ENCODE results near the gene HEXD.
"Not testable (repeated sequence)": the region's sequence is repeated elsewhere in the genome, so short reads cannot be mapped to it uniquely, and the experiment has no call there.

- not testable (repeated sequence) for TF ChIP-seq POLR2A (IDR thresholded peaks at IDR 0.05; ENCODE audit: low read depth, low read length); TAF1 (IDR thresholded peaks at IDR 0.05; ENCODE audit: borderline replicate concordance, low read depth, low read length)
Observed at GRCh38 chr17:82373072-82373452, 45.1 kb upstream of the HEXD start.

Measured in GM12892 (cell line).